Measurements from ENCODE around the gene APOA1.

The APOA1 gene

DNA sequence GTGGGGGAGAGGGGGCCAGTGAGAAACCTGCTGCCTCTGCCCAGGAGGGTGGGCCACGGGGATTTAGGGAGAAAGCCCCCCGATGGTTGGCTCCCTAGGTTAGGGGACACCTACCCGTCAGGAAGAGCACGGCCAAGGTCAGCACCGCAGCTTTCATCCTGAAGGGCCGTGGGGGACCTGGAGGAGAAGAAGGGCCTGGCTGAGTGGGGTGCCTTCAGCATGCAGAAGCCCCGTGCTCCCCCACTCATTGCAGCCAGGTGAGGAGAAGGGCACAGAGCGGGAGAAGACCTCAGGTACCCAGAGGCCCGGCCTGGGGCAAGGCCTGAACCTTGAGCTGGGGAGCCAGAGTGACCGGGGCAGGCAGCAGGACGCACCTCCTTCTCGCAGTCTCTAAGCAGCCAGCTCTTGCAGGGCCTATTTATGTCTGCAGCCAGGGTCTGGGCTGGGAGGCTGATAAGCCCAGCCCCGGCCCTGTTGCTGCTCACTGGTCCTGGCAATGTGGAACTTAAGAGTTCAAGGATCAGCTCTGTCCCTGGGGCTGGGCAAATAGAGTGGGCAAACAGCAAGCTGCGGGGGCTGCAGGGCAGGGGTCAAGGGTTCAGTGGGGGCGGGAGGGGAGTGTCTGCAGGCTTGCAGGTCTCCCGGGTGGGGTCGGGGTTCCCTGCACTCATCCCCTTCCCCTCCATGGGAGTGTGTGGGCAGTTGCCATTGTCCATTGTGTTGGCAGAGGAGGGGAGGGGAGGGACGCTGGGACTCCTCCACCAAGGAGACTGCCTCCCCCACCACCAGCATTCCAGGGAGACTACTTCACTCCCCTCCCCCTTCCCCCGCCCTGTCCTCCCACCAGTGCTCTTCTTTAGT, at the start of gene APOA1:
Gene APOA1, minus strand, starts transcription at position 392 of the 861 bp plus-strand sequence. Its CDS starts 235 bp downstream, at position 157.
- peak; percentile 45 for DNase-seq

DNA sequence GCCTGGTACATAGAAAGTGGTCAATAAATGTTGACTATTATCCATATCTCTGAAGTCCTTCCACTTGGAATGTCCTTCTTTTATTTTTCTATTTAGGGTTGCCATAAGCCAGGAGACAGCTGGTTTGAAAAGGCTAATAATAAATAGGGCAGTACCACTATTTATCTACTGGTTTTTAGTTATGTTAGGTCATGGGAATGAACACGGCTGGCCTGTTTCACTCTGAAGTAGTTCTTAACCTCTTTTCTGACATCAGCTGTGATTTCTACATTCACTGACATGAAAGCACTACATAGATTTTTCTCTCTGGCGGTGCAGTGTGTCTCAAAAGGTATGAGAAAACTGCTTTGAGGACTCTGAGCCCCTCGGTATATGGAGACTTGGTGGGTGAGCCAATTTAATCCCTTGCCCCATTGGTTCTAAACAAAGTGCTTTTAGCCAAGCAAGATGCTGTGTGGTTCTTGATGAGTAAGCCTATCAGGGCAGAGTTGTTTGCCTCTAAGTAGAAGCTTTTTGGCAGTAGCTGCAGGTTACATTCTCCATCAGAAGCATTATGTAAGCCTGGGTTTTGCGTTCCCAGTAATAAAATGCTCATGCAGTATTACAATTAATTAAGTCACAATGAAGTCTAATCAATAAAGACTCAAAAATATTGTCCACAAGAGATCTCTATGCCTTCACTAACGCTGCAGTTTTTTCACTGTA, 48.7 kb upstream of the APOA1 start:
- DNase-seq = no peak

DNA sequence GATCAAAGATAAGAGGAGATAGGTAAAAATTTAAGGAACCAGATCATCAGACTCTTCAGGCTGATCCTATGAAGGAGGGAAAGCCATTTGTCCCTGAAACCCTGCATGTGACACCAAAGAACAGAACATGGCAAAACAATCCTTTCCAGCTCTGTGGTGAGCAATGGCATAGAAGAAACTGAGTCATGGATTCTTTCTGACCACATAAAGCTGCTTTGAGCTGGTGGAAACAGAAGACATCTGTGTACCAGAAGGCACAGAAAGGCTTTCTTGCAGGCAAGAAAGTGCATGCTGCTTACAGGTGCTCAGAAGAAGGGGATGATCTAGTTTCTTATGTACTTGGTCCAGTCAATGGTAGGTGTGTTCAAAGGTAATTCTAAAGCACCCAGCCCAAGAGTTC, 45.0 kb upstream of the APOA1 start:
- peak; percentile 78 for DNase-seq

DNA sequence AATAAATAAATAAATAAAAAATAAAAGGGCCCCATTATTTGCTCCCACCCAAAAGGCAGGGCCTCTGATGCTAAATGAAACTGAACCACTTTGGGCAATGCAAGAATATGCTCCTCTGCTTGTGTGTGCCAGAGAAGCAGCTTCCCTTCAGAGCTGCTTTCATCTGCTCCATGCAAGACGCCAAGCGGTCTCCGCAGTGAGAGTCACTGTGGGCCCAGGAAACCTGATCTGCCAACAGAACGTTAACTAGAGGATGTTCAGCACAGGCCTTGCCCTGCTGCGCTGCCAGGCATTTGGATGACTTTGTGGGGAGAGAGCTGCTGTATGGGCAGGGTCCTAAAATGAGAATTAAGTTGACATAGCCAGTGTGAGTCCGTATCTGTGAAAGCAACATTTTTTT, 43.7 kb upstream of the APOA1 start:
- peak; percentile 31 for DNase-seq

DNA sequence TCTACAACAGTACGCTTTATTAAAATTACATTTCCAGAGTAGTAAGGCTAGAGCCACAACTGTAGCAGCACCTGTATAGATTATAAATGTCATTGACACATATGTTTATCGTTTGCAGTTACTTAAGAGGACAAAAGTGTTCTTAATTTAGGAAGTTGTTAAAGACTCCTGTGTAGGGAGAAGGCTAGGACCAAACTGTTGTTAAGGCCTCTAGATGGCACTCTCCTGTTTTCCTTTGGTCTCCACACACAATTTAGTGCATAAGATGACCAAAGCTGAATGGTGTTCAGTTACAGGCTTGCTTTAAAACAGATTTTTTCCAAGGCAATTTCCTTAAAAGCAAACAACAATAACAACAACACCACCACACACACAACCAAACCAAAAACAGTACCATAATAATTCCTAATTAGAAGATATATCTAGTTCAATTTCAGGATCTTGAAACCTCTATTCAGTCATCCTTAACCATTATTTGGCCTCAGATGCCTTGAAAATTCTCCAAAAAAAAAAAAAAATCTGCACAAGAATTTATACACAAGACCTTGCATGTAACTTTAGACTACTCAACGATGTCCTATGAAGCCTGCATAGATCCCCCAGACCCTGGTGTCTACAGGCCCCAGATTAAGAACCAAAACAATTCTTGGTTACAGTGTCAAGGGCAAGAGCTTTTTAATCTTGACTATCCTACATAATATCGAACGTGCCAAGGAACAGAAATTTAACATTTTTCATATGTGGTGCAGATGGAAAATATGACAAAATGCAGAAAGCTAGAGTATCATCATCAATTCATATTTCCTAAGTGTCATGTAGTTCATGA, 42.6 kb upstream of the APOA1 start:
- DNase-seq = peak; percentile 70

DNA sequence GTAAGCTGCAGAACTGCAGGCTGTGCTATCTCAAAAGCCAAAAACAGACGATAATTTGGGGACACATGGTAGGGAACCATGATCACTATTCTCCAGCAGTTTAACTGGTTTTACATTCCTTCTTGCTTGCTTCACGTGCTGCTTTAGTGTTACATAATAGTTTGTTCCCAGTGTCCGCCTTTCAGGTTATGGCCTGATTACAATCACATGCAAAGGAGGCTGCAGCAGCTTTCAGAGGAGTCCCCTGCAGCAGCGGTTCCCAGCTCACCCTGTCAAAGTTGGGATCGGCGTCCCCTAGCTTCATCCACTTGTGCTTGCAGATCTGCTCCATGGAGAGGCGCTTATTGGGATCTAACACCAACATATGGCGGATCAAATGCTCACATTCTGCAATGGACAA, 39.2 kb upstream of the APOA1 start:
- DNase-seq = no peak

DNA sequence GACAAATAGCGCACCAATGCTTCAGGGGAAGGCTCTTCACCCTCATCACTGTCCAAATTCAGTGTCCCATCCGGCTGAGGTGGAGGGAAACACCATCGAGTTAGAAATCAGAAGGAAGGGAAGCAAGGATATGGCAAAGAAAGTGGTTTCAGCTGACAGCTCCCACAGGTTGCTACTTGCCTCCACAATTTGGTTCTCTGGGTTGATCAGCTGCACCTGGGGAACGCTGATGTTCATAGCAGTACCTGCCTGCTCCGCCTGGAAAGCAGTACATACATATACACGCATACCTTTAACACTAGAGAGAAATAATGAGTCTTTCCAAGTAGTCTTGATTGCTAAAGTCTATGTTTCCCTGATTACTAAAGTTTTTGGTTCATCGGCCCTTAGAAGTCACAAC, 37.8 kb upstream of the APOA1 start:
- DNase-seq = no peak

DNA sequence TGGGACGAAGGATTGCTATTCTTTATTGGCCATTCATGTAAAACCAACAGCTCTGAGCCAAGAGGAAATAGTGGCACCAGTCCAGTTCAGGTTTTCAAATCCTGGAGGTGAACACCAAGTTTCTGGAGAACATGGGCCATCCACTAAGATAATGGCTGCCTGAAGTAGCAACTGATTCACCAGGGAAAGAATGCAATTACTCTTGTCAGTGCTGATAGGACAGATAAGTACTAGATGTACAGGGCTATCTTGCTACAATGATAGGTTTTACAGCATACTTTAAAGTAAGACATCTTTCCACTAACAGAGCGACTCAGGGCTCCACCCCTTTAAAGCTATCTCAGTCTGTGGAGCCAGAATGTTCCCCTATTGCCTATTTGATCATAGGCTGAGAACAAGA, 36.8 kb upstream of the APOA1 start:
- peak; percentile 84 for DNase-seq

DNA sequence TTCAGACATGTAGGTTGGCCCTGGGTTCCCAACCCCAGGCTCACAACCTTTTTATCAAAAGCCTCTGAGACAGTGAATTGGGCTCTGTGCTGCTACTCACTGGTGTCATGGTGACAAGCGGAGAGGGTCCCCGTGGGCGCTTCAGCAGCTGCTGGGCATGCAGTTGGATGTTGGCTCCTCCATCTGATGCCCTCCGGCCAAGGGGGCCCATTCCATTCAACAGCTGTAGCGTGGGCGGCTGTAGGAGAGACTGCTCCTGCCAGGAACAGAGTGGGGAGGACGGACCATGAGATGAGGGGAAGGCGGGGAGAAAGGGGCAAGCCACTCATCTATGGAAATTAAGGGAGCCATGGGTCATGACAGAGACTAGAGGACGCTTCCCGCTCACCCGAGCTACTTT, 36.0 kb upstream of the APOA1 start:
- no peak for DNase-seq

DNA sequence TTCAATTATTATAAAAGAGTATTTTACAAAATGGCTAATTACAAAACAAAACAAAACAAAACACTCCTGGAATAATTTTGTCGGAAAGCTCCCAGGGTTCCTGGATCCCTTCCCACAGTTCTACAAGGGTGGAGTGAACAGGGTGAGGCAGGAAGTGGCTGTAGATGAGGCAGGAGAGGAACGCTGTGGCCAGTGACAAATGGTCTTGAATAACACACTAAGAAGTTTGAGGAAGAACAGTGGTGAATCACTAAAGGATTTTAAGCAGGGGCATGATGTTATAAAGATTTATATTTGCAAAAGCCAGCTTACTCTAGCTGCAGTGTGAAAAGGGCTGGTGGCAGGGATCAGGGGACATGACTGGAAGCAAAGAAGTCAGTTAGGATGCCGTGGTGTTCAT, 33.8 kb upstream of the APOA1 start:
- DNase-seq = peak; percentile 94

DNA sequence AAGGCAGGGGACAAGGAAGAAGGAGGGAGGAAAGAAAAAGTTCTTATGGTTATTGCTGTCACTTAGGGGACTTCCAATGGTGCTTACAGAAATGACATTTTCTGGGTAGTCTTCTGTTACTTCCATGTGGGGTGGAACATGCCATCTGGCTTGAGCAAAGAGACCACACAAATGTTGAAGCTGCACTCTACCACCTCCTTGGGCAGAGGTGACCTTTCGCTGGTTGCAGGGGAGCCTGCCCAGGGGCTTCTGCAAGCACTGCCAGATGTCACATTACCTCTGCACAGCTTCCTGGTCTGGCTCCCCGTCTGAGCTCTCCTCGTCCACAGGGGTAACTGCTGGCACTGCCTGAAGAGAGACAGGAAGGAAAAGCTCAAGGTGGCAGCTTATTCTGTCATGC, 32.6 kb upstream of the APOA1 start:
- no peak for DNase-seq

DNA sequence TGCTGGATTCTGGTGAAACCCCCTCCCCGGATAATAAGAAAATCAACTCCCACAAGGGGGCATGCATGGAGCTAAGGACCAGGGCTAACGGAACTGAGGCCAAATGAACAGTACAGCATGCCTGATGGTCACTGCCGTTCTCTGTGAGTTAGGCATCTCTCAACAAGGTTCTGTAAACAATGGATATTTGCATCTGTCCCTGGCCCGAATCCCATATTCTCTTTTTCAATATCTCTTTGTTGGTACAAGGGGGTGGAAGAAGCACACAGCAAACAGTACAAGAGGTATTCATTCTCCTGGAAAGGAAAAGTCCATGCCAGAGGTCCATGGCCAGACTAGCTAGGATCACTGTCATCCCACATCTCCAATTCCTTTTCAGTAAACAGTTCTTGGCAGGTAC, 32.2 kb upstream of the APOA1 start:
- DNase-seq = no peak

DNA sequence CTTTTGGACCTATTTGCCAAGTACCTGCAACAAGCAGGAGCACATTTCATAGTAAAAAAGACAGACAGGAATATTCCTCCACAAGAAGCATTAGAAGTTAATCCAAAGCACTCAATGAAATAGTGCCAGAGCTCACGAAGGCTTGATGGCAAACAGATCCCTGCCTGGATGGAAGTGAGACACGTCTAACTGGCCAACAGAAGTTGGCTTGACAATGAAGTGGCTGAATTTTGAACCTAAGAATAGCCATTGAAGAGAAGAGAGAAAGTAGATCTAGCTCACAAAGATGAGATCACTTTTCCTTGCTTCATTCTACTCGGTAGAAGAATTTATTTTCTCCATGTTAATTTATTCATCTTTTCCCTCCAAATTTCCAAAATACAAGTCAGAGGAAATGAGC, 30.6 kb upstream of the APOA1 start:
- no peak for DNase-seq

DNA sequence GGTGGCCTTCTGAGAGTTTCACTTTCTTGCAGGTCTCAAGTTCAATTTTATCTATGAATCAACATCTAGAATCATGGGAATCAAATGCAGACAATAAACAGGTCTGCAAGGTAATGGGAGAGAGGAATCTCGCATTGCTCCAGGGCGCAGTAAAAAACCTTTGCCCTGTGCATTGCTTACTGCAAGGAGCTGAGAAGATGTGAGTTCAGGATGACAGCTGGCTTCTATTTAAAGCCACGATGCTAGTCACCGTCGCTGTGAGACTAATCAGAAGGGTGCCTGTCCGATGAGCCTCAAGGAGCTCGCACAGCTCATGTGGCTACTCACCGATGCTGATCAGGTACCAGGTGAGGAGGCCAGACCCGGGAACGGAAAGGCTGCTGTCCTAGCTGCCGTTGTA, 30.2 kb upstream of the APOA1 start:
- DNase-seq = no peak

DNA sequence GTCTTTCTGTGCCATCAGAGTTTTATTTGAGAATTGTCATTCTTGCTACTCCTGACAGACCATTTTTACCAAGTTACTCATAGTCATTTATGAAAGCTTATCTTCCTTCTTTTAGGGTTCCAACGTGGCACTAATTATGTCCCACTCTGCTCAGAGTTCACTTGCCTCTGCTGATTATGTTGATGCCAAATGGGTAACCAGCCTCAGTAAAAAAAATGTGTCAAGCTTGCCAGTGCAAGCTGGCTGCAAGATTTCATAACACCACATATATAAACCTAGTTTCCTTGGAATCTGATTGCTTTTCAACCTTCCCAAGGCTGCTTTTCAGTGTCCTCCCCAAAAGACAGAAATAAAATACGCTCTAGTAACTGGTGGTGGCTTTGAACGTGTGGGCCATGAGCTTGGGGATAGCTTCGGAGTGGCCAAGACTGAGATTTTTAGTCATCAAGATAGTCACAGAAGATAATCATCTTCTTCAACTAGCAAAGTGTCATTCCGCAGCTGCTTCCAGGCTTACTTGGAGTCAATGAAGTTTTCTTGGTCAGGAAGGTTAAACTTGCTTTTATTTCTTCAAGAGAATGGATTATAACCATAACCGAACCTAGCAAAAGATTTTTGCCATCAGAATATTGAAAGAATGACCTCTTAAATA, 29.5 kb upstream of the APOA1 start:
- no peak for DNase-seq

DNA sequence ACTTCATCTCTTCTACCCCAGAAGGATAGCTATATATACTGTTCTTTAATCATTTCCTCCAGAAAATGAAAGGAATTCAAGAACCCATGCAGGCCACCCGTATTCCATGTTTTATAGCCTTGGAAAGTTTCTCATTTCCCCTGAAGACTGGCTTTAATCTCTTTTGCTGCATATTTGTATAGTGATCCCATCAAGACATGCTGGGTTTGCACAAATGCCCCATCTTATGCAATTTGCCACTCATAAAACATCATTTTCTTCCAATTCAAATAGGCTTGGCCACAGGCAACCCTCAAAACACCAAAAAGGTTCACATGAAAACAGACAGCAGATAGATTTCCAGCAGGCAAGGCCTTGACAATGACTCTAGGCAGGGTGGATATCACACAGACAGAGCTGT, 28.3 kb upstream of the APOA1 start:
- DNase-seq = peak; percentile 87

DNA sequence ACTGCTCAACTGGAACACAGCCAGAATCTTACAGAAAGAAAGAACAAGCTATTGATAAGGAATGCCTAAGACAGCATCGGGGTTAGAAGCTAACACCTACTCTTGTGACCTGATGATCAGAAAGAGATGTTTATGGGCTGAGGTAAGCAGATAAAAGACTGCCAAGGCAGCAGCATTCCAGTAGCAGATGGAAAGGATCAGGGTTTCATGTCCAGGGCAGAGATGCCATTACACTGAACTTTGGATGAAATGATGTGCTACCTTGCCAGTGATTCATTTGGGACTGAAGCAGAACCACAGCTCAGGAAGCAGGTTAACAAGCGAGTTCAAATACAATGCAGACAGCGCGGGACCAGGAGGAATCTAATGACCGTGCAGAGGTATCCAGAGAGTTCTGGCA, 27.1 kb upstream of the APOA1 start:
- peak; percentile 21 for DNase-seq

DNA sequence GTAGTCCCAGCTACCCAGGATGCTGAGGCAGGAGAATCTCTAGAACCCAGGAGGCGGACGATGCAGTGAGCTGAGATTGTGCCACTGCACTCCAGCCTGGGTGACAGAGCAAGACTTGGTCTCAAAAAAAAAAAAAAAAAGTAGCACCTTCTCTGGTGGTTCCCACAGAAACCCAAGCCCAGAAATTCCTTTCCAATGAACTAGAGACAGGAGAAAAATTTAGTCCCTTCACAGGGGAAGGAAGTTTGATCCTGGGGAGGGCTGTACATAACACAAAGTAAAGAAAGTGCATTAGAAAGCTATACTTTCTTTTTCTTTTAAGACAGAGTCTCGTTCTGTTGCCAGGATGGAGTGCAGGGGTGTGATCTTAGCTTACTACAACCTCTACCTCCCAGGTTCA, 25.5 kb upstream of the APOA1 start:
- DNase-seq = peak; percentile 59

DNA sequence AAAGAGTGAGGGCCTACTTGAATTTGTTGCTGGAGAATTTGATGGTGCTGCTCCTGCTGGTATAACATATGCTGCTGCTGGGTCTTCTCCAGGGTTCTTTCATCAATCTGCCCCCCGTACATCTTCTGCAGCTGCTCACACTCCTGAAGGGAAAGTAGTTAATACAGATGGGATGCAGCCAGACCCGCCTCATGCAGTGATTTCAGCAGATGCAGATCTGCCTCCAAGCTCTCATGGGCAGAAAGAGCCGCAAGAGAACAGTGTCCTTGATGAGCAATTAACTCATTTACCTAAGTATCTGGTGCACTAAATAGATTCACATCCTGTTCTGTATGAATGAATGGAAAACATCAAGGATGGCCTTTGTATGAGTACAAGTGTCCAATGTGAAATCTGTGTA, 24.8 kb upstream of the APOA1 start:
- no peak for DNase-seq

DNA sequence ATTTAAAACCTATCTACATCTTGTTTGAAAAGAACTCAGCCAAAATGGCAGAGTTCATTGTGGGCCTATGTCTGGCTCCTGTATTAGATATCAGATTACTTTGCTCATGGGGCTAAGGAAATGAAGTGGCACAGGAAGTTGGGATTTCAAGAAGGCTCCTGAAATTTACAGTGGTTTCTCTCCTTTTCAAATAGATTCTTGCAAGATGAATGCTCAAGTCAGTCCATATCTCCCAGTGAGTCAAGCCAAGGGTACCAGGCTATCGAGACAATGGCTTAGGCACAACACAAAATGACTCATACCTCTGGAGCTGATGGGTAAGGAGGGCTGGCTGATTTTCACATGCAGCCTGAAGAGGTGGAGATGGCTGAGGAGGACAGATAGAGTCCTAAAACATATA, 24.1 kb upstream of the APOA1 start:
- peak; percentile 84 for DNase-seq

DNA sequence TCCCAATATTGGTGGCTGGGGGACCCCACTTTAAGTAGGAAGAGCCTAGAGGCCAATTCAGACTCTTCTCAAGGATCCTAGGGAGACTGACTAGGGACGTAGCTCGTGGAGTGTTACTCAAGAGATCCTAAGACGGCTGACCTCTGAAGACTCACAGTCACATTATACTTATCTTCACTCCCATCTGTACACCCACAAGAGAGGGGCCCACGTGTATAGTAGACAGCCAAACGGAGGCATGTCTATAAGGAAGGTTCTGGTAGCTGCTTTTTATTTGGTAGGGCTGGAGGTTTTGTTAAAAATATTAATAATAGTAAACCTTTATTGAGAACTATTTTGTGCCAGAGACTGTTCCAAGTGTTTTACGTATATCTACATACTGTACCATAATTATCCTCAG, 22.9 kb upstream of the APOA1 start:
- no peak for DNase-seq

DNA sequence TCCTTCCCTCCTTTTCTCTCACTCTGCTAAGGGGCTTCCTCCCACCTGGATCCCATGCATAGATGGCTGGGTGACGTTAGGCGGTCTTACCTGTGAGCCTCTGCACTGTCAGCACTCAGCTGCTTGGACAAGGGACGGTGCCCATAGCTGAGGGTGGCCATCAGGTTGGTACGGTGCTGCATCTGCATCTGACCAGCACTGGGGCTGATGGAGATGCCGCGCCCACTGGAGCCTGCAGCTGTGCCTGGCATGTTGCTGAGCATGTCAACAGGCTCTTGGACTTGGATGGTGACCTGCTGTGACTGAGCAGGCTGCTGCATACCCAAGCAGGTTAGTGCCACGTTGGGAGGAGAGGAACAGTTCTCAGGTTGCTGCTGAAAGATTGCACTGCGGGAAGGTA, 21.8 kb upstream of the APOA1 start:
- no peak for DNase-seq

DNA sequence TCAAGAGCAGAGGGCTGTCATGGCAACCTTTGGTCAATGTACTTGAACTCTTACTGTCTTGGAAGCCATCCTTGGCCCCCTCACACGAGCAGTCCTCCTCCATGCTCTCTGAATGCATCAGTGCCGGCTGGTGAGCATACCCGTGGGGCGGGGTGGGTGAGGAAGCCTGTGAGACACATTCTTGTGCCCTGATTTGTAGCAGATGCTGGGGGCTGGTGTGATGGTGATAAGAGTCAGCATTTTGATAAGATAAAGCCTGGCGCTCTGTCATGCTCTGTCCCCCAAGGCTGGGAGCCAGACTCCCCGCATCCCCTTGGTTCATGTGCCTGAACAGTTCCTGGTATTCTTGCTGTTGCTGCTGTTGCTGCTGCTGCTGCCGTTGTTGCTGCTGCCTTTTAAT, 20.5 kb upstream of the APOA1 start:
- peak; percentile 28 for DNase-seq
